ENCODE measurements around the gene SRPX. TPM values are rescaled to one million over a fixed set of nuclear protein-coding genes. Genes with fewer than 3 reads are reported as not detected.

Gene SRPX
- total RNA-seq, 1 donor from 2014 or later = 43.2 TPM

- no peak for DNase-seq (ENCODE audit: low read depth)
Measured at GRCh38 chrX:38211891-38212635, 8.6 kb downstream of the SRPX start.

- DNase-seq (ENCODE audit: low read depth) = peak; percentile 27
Measured at GRCh38 chrX:38206542-38206941, 14.1 kb downstream of the SRPX start.

- DNase-seq (ENCODE audit: low read depth) = peak; percentile 55
Measured at GRCh38 chrX:38206036-38206435, 14.6 kb downstream of the SRPX start.

GRCh38 chrX:38205039-38205438 lies 15.6 kb downstream of the SRPX start:
- DNase-seq (ENCODE audit: low read depth) = no peak

DNA sequence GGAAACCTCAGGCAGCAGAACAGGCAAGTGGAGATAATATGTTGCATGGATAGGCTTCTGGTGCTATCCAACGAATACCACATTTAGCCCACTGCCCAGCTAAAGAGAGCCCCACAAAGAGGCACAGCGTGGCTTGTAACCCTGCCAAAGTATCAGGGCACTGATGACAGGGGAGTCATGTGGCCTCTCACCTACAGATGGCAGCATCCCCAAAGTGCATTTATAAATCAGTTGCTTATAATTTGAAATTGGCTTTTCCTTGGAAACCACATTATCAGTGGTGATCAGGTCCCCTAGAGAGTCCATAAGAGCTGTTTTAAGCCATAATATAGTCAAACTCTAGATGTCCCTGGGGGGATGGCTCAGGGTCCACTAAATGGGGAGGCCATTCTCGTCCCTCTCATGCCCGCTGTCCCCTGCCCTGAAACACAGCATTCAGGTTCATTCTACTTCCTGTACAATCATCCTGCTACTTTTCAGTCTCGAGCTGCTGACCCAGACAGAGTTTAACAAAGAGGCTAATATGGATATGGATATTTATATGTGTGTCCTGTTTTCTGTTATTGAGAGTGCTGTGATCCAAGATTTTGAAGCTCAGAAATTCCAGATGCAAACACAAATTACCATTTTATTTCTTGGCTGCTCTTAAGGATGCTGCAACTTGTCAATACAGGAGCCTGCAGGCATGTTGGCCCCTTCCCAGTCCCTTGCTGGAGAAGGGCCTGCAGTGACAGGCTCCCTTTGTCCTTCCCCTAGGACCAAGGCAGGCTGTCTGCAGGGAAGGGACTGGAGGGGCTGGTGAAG lies 28.5 kb downstream of the SRPX start:
- peak; percentile 23 for DNase-seq (ENCODE audit: low read depth)

DNA sequence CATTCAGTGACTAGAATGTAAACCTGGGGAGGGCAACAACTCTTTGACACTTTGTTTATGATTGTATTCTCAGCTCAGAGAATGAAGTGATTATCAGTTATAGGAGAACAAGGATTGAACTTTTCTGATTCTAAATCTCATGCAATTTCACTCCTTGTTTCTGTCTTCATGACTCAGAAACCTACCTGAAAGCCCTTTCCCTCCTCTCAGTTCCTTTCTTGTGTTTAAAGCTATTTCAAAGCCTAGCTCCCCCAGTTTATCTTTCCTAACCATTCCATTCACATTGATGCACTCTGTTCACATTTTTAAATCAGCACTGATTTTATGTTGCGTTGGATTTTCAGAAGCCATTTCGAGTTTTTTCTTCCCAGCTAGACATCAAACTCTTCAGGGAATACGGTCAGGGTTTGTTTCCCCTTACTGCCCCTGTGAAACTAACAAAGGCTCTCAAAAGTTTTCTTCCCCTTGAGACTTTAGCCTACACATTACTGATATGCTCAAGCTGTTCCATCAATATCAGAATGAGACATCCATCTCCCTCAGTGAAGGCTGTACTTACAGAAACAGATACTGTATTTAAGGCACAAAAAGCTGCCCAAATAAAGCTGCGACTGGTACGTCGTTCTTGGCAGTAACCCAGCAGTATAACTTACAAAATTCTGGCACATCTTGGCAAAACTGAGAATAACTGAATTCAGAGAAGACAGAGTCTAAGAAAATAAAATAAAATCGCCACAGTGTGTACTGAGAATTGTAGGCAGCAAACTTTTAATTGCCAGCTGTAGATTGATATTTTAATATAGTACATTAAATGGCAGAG lies 31.0 kb downstream of the SRPX start:
- no peak for DNase-seq (ENCODE audit: low read depth)

DNA sequence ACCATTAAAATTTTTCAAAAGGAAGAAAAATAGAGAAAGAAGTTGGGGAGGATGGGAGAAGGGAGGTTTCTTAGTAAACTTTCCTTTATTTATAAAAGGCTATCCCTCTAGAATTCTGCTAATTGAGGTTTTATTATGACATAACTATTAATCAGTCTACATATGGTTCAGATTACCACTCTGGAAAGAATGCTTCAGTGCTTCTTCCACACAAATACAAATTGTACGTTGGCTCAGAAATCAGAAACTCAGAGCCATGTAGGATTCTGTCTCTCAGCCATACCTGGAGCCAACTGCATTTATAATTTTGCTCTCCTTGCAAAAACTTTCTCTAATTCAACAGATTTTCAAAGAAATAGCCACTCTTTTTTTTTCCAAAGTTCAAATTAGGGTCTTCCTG lies 37.1 kb downstream of the SRPX start:
- no peak for DNase-seq (ENCODE audit: low read depth)

DNA sequence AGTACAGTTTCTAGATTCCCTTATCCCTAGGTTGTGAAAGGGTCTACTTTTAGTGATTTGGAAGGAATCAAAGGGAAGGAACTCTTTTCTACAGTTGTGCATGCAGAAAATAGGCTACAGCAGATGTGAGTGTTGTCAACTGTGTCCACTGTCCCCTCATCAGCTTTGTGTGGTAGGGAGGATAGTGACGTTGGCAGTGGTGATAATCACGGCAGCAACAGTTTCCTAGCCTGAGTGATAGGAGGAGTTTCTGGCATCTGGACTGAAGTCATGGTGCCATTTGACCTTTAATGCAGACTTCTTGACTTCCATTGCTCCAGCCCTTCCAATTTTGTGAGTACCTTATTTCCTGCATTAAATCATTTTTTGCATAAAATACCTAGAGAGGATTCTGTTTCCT lies 39.3 kb downstream of the SRPX start:
- no peak for DNase-seq (ENCODE audit: low read depth)

DNA sequence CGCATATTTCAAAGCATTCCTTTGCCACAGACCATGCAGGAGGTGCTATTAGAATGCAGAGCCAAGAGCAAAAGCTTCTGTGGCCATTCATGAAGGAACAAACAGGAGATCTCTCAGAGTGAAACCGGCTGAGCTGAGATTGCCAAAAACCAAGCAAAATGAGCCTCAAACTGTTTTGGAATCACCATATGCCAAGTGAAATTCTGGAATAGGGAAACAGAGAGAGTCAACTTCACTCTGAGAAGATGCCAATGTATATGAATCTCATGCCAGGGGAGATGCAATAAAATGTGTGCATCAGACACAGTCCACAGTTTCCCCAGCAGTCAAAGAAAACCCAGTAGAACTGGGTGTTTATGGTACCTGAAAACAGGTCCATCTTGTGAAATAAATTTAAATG lies 42.3 kb downstream of the SRPX start:
- no peak for DNase-seq (ENCODE audit: low read depth)

DNA sequence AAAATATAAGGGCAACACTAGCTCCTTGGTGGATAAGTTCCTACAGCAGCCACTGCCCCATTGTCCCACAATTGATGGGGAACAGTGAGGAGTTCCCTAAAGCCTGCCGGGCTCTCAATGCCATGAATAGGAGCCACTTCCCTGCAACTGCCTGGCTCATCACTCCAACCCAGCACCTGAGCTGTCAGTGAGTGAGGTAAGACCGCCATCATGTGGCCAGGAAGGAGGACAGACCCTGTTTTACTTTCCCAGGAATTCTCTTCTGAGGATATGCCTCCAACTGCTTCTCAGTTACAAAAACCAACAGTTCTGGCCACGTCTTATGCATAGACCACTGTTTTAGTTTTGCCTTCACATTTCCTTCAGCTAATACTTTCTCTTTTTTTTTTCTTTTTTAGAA lies 45.5 kb downstream of the SRPX start:
- DNase-seq (ENCODE audit: low read depth) = no peak

DNA sequence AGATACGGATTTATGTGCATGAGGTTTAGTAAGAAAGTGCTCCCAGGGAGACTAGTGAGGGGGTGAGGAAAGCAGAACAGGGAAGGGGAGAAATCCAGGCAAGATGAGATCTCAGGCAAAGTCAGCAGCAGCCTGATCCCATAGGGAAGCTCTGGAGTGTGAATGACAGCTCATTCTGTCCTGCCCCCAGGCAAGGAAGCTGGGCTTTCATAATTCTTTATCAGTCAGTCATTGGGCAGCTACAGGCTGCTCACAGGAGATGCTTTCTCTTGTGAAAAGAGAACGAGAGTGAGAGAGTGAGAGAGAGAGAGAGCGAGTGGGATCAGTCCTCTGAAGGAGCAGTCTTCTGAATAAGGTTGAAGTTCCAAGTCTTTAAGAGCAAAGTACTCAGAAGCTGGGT lies 48.1 kb downstream of the SRPX start:
- DNase-seq (ENCODE audit: low read depth) = no peak

GRCh38 chrX:38170556-38170955 lies 50.1 kb downstream of the SRPX start:
- no peak for DNase-seq (ENCODE audit: low read depth)

DNA sequence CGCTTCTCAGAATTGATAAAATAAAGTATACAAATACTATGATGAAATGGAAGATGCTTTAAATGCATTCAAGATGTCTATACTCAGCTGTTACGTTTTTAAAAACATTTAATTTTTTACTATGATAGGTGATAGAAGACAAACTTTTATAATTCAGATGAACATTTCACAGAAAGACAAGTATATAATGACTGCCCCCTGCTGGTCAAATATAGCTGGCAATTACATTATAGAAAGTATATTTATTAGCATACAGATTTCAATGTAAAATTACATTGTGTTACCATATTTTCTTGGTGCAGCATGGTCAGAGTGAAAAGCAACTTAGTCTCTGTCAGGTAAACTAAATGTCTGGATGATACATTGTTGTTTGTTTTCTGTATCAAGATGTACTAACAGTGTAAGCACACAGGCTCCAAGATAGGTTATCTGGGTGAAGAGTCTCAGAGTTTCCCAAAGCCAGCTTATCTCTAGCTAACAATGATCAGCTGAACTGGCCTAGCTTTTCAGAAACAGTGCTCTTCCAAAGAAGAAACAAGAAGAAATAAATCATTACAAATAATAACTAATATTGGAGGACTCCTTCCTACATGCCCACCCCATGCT lies 54.1 kb downstream of the SRPX start:
- peak; percentile 37 for DNase-seq (ENCODE audit: low read depth)

- DNase-seq (ENCODE audit: low read depth) = no peak
Measured at GRCh38 chrX:38165023-38165422, 55.6 kb downstream of the SRPX start.

DNA sequence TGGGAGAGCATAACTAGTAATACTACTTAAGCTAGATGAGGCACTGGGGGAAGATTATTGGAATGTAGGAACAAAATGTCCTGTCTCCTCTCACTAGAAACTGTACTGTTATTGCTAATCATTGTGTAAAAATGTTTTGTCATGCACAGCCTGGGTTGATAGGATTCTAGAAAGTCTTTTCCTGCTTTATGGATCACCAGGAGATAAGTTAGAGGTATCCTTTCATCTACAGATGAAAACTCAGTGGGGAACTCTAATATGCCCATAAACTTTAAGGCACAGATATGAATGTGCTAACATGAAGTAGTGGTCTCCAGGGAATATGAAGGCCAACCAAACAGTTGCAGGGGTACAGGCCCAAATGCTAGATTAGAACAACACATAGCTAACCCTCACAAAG lies 57.5 kb downstream of the SRPX start:
- no peak for DNase-seq (ENCODE audit: low read depth)

DNA sequence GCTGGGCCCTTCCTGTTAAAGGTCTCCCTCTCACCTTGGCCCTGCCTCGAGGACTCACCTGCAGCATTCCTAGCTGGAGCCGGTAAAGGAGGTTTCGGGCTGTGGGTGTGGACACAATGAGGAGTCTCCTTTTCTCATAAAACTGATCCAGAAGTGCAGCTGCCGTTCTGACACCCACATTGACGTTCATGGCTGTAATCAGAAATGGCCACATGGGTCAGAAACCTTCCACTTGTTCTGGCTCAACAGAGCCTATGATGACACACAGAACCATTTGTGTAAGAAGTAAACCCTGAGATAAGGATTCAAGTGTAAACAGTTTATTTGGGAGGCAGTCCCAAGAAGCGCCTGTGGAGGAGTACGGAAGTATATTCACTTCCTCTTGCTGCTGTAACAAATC lies 63.8 kb downstream of the SRPX start:
- DNase-seq (ENCODE audit: low read depth) = no peak

- DNase-seq (ENCODE audit: low read depth) = peak; percentile 47
Measured at GRCh38 chrX:38154818-38155217, 65.9 kb downstream of the SRPX start.

DNA sequence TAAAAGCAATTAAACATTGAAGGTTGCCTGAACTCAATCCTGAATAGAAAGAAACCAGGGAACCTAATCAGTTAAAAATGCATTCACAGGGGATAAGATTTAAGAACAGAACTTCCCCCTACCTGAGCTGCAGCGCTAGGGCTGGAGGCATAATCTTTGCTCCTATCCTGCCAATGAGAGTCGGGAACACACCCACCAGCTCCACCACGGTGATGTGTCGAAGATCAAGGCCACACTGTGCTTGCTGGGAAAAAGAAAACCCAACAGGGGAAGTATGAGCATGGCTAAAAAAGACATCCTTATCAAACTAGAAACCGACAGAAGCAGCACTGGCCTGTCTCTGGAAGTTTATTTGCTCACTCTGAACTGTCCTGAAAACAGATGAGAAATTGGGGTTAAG lies 66.3 kb downstream of the SRPX start:
- no peak for DNase-seq (ENCODE audit: low read depth)

GRCh38 chrX:38151441-38151840 lies 69.2 kb downstream of the SRPX start:
- peak; percentile 55 for DNase-seq (ENCODE audit: low read depth)

- DNase-seq (ENCODE audit: low read depth) = no peak
Measured at GRCh38 chrX:38150993-38151392, 69.7 kb downstream of the SRPX start.

DNA sequence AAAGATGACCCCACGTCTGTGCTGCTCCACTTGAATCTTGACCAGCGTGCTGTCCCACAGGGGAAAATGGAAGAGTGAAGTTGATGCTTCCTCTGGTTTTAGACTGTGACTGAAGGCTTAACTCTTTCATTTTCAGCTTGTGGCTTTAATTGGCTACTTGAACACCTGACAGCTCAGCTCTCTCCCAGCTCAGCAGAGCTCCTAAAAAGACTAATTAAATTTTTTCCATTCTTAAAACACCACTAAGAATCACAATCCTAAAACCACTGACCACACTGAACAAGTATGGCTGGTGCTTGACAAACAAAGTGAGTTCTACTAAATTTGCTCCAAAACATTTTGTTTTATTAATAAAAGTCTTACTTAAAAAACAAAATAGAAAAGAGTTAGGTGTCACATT lies 71.7 kb downstream of the SRPX start:
- DNase-seq (ENCODE audit: low read depth) = peak; percentile 36

Data from myocyte (in vitro differentiated cells).